GM21737 (cell line): ENCODE measurements around the gene ETFA.
"Not testable (repeated sequence)": the region's sequence is repeated elsewhere in the genome, so short reads cannot be mapped to it uniquely, and the experiment has no call there.

ENCODE experiments used
- ATAC-seq: cut with Tn5 transposase; IDR thresholded peaks from one replicate; pipeline ENCODE4 v1.9.1; 2021; ENCODE audit warnings: mild to moderate bottlenecking, moderate library complexity; ENCODE audit not compliant: unreplicated experiment

ETFA gene

DNA sequence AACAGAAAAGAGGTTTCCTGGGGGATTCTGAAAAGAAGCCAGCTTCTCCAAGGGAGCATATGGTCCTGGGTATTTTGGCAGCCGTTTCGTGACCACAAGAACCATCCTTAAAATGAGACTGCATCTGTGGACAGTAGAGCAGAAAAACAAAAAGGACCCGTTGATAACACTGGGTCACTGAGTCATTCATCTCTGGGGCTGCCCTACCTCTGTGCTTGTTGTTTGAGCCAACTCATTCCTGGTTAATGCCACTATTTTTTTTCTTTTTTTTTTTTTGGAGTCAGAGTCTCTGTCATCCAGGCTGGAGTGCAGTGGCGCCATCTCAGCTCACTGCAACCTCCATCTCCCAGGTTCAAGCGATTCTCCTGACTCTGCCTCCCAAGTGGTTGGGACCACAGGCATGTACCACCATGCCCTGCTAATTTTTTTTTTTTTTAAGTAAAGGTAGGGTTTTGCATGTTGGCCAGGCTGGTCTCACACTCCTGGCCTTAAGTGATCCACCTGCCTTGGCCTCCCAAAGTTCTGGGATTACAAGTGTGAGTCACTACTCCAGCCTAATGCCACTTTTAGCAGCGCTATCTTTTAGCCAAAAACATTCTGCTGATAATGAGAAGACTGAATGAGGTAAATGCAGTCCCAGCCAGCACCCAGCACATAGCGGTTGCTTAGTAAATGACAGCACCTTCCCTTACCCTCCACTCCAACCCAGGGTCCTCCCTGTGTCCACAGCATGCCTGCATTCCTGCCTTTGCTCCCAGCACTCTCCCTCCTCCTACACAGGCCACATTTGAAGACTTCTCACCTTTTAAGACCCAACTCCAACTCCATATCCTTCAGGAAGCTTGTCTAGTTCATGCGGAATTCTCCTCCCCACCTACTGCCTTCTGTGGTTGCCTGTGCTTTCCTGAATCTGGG is 16.2 kb upstream of the ETFA start:
- ATAC-seq, result no peak

- no peak for ATAC-seq
Measured at GRCh38 chr15:76325704-76326103, 14.4 kb upstream of the ETFA start.

DNA sequence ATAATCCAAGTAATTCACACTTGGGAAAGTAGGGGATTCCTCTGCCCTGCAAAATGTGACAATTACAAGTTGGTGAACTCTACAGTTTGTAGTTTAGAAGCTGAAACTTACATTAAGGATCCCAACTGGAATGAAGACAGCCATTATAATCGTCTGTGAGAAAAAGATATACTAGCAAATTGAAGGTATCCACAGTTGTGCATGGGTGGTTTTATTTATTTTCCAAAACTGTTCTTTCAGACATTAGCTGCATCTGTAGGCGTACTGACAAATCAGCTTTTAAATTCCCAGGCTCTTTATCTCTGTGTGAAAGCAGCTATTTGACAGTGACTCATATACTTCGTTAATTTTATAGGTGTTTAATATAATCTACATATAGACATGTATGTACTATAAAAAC is 12.8 kb upstream of the ETFA start:
- ATAC-seq, result no peak

DNA sequence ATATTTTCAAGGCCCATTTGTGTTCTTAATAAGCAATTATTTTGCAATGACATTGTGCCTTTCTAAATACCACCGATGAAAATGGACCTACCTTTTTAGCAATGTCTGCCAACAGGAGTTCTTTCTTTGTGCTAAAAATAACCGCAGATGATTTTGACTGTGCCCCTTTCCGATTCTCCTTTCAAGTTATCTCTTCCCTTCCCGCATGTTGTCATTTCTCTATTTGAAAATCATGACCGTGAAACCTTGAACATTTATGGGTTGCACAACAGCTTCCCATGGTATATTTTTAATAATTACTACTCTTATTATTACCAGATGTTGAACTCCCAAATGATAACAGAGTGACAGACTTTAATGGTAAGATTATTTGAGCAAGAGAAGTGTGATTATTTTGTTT is 10.3 kb upstream of the ETFA start:
- ATAC-seq, result no peak

GRCh38 chr15:76321171-76321570 is 9.9 kb upstream of the ETFA start:
- no peak for ATAC-seq

GRCh38 chr15:76320012-76320411 is 8.7 kb upstream of the ETFA start:
- no peak for ATAC-seq

DNA sequence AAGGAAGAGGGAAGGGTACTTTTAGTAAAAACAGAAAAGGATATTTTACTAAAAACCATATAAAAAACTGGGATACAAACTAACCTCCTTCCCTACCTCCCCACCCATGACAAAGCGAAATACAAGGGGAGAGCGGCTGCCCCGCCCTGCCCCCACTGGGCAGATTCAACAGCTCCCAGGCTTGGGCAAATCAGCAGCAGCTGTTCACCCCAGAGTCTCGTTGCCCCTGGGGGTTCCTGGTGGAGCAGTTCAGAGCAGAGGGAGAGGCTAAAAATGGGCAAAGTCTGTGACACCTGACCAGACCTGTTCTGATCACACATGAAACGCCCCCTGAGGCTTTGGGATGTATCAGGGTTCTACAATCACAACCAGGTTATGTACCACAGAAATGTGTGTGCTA is 2.5 kb upstream of the ETFA start:
- ATAC-seq, result no peak

- not testable (repeated sequence) for ATAC-seq
Measured at GRCh38 chr15:76313175-76313567, 1.9 kb upstream of the ETFA start.

DNA sequence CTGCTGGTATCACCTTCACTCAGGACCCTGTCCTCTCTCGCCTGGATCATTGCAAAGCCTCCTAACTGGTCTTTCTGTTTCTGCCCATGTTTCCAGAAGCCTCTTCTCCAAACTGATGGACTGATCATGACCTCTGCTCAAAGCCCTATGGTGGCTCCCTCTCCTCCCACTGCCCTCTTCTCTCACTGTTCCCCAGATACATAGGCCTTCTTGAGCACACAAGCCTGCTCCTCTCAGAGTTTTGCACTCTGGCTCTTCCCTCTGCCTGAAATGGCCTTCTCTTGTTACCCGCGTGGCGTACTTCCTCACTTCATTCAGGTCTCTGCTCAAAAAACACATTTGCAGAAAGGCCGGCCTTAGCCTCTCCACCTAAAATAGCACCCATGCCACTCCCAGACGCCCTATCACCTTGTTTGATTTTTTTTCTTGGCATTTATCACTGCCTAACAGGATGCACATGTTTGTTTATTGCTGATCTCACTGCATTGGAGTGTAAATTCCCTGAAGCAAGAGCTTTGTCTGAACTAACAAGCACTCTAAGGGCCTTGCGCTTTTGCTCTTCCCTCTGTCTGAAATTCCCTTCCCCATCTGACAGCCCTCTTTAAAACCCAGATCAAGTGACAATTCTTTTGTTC is 1.4 kb upstream of the ETFA start:
- no peak for ATAC-seq

DNA sequence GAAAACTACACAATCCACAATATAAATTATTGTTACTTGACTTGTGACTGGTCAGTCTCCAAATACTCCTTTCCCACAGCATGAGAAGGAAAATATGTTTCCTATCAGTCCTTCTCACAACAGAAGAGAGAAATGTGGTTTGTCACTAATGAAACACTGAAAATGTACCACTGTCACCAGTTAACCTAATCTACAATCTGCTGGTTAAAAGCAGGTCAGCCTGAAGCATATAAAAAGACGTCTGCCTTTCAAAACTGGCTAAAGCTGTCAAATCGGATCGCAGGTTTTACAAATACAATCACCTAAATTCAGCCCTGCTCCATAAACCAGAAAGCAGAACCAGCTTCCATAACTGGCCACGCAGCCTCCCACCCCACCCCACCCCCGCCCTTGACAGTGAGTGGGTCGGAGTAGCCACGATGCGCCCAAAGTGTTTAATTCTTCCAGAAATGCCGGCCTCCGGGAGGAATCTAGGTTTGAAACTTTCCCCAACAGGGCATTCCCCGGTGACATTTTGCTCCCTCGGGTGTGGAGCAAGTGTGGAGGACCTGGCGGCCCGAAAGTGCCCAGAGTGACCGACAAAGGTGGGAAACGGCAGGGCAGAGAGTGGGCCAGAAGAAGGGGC is 682 bp downstream of the ETFA start:
- ATAC-seq, result peak; percentile 10

DNA sequence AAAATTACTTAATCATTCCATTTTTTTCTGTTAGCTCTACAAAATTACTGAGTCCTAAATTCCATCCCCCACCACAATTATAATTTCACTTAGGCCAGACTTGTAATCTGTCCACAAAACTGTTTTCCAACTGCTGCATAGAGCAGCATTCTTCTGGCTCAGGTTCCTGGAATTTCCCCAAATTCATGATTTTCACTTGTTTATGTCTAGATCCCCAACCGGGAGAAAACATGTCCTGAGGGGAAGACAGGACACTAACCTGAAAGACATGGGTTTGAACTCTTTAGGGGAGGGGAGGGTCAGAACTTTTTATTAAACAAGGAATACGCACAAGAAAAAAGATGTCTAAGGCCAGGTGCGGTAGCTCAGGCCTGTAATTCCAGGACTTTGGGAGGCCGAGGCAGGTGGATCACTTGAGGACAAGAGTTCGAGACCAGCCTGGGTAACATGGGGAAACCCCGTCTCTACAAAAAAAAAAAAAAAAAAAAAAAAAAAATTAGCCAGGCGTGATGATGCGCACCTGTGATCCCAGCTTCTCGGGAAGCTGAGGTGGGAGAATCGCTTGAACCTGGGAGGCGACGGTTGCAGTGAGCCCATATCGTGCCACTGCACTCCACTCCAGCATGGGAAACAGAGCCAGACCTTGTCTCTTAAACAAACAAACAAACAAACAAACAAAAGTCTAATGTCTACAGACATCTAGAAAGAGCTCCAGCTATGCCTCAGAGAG is 1.5 kb downstream of the ETFA start:
- no peak for ATAC-seq

- no peak for ATAC-seq
Measured at GRCh38 chr15:76303909-76304308, 7.4 kb downstream of the ETFA start.

DNA sequence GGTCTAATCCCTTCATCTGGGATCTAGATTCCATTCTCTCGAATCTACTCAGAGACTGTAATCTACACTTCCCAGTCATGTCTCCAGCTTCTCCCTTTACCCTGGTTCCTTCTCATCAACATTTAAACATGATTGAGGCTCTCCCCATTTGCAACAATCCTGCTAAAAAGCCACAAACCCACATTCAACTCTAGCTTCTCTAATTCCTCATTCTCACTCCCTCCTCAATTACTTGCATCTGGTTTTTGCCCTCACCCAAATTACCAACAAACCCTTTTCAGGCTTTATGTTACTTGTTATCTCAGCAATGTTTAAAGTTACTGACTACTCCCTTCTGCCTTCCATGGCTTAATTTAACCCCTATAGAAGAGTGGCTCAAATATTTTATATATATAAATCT is 11.5 kb downstream of the ETFA start:
- no peak for ATAC-seq

DNA sequence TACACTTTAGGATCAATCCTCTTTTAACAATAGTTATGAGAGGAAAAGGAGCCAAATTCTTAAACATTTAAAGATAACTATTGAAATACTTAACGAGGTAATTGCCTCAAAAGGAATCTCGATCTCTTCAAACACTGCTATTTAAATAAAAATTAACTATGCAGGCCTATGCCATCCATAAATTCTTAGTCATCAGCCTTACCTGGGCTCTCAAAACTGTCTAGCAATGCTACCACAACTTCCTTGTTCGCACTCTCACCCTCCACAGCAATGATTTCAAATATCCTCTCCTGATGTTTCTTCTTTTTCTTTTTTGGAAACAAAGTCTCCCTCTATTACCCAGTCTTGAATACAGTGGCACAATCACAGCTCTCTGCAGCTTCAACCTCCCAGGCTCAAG is 12.3 kb downstream of the ETFA start:
- no peak for ATAC-seq

- ATAC-seq, result not testable (repeated sequence)
Measured at GRCh38 chr15:76297951-76298350, 13.3 kb downstream of the ETFA start.

- ATAC-seq, result no peak
Measured at GRCh38 chr15:76296849-76297248, 14.4 kb downstream of the ETFA start.

- ATAC-seq, result not testable (repeated sequence)
Measured at GRCh38 chr15:76294463-76294862, 16.8 kb downstream of the ETFA start.

DNA sequence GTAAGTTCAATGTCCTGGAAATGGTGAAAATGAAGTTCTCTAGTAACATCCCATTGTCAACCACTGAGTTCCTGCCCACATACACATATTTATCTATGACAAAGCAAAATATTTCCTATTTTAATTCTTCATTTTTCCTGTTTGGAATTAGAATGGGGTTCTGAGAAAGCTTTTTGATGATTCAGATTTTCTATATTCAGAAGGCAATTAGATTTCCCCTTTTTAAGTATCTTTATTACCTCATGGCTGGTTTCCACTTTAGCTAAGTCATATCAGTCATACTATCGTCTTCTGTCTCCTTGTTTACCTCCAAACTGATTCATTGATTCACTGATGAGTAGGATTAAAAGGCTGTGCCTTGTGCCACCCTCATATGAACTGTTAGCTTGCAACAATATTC is 17.9 kb downstream of the ETFA start:
- ATAC-seq, result no peak

GRCh38 chr15:76289582-76289981 is 21.7 kb downstream of the ETFA start:
- no peak for ATAC-seq

GRCh38 chr15:76286271-76286879 is 24.9 kb downstream of the ETFA start:
- no peak for ATAC-seq
